ENCODE results near the gene MGST2. TPM values are rescaled to one million over a fixed set of nuclear protein-coding genes. Genes with fewer than 3 reads are reported as not detected.

The MGST2 gene
- total RNA-seq, 1 experiment from 2014 or later, result 34.1 TPM

Other genes with a start within 250 kb of the MGST2 start
- gene RAB33B, start 211.7 kb upstream of the MGST2 start, total RNA-seq (2014; rRNA removed; shearing (Covaris generic)), result 8.4 and 10.3 TPM in 2 replicates
- gene SETD7, start 109.6 kb upstream of the MGST2 start, total RNA-seq (2014; rRNA removed; shearing (Covaris generic)), result 13.5 and 22.9 TPM in 2 replicates